A673 (cell line): ENCODE results near the gene ADGRG7.

Experiments used
- EZH2 ChIP-seq: fragments of 200-600 bp; sonication (generic); IDR thresholded peaks from 2 replicates; pipeline ENCODE4 v1.6.1; 2017; ENCODE audit warnings: borderline replicate concordance, low read depth, mild to moderate bottlenecking, mixed read lengths, antibody characterized with exemption, low read length; ENCODE audit not compliant: poor library complexity, severe bottlenecking
- TF ChIP-seq, protein P1 (sequence below): fragments of 300-800, 200-600 bp; sonication (generic); conservative IDR thresholded peaks from 2 replicates; pipeline ENCODE4 v1.5.1; 2017; ENCODE audit warnings: low read depth, mild to moderate bottlenecking, antibody characterized with exemption, low read length, moderate library complexity, mixed read lengths

DNA sequence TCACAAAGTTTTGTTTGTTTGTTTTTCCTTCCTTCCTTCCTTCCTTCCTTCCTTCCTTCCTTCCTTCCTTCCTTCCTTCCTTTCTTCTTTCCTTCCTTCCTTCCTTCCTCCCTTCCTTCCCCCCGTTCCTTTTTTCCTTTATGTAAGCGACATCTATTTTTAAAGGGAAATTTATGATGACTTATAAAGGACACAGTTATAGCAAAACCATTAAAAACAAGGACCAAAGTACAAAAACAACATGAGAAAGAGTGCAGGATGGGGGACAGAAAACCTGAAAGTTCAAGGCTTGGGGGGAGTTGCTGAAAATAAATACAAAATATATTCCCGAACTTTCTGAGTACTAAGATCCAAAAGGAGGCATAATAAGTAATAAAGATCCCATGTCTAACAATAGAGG, 1.8 kb downstream of the ADGRG7 start:
- TF ChIP-seq, protein P1, sequence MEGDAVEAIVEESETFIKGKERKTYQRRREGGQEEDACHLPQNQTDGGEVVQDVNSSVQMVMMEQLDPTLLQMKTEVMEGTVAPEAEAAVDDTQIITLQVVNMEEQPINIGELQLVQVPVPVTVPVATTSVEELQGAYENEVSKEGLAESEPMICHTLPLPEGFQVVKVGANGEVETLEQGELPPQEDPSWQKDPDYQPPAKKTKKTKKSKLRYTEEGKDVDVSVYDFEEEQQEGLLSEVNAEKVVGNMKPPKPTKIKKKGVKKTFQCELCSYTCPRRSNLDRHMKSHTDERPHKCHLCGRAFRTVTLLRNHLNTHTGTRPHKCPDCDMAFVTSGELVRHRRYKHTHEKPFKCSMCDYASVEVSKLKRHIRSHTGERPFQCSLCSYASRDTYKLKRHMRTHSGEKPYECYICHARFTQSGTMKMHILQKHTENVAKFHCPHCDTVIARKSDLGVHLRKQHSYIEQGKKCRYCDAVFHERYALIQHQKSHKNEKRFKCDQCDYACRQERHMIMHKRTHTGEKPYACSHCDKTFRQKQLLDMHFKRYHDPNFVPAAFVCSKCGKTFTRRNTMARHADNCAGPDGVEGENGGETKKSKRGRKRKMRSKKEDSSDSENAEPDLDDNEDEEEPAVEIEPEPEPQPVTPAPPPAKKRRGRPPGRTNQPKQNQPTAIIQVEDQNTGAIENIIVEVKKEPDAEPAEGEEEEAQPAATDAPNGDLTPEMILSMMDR = no peak
- no peak for TF ChIP-seq EZH2
